ENCODE results near the gene SH3GL2.

The SH3GL2 gene

DNA sequence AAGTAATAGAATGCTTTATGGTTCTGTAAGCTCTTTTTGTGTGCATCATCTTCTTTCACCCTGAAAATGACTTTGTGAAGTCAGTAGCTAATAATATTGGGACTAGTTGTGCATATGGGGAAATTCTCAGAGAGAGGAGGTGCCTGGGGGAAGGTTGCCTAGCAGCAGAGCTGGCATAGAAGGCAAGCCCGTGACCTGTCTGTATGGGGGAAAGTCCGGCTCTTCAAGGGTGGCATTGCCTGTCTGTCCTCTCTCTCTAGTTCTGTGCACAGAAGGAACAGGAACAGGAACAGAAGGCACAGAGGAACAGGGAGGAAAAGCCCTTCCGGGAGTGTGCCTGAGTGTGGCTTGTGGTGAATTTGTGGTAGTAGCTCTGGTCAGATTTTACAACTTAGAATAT lies 33.1 kb downstream of the SH3GL2 start:
- DNase-seq, result no peak

DNA sequence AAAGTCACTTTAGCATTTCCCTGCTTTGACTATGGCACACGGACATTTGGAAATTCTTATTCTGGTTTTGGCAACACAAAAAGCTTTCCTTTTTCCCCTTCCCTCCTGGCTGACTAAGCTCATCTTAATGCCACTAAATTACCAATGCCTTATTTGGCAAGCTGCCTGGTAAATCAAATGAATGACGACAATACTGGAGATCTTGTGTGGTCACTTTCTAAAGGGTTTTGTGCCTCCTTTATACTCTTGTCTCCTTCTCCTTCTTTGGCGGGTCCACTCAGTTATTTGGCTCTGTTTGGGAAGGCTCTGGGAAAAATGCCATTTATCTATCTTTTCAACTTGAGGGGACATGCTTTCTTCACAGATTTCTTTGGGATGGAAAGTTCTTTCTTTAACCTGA lies 34.9 kb downstream of the SH3GL2 start:
- no peak for DNase-seq

DNA sequence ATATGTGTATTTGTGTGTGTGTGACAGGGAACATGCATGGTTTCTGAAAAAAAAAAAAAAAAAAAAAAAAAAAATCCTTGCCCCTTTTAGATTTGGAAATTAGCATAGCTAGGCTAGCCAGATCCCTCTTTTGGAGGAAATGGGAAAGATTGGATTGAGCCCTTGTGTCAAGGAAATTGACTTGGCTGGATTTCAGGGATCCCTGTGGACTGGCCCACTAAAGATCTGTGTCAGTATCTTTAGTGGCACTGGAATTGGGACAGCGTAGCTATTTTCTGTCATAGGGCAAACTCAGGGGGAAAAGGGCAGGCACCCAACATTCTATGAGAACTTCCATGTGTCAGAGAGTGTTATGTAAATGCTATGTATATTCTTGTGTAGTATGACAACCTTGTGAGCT lies 35.4 kb downstream of the SH3GL2 start:
- no peak for DNase-seq

DNA sequence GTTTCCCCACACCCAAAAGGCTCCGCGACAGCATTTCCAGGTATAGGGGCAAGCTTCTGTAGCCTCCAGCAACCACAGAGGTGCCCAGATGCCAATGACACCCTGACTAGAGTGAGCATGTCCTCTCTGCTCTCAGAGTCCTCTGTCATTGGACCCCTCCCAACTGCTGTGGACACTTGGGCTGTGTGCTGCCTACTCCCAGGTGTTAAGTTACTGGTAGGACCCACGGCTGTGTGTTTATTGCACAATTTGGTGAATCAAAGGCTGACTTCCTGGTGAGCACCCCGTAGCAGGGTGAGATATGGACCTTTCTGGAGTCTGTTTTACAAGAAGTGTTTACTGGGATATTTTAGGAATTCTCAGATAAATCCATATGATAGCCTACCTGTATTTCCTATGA lies 36.0 kb downstream of the SH3GL2 start:
- DNase-seq, result no peak

DNA sequence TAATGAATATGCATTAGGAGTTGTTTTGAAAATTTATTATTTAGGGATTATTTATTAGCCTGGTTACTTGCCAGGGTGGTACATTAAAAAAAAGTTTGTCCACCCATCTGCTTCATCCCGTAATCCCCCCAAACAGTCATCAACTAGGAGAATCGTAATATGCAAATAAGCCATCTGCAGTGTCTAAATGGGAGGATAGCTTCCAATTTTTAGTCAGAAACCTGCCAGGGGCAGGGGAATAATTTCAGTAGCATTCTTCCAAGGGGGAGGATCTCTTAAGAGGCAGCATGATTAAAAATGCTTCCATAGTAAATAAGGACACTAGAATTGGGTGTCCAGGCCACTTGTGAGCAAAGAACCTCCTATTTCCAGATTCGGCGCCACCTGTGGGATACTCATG lies 43.3 kb downstream of the SH3GL2 start:
- no peak for DNase-seq

DNA sequence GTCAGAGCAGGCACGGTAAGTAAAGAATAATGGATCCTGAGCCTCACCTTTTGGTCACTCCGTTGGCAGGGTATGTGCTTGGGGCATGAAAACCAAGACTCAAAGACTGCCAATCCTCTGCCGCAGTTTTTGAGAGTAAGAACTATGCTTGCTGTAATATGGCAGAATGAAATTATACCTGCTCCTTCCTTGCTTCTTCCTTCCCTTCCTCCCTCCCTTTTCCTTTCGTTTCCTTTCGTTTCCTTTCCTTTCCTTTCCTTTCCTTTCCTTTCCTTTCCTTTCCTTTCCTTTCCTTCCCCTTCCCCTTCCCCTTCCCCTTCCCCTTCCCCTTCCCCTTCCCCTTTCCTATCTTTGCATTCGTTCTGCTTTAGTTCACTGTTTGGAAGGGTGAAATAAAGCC lies 43.9 kb downstream of the SH3GL2 start:
- no peak for DNase-seq

DNA sequence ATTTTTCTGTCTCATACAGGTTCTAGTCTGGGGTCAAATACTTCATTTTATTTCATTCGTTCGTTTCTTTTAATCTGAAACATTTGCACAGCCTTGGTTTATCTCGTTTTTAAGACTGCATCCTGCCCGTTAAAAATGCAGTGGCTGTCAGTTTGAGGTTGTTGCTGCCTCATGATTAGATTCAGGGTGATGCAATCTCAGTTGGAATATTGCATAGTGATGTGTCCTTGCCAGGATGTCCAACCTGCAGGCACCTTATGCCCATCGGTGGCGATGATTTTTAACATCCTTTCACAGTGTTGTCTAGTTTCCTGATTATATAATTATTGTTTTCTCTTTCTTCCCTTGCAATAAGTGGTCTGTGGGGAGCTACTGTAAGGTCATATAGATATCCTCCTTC lies 45.1 kb downstream of the SH3GL2 start:
- DNase-seq, result no peak

DNA sequence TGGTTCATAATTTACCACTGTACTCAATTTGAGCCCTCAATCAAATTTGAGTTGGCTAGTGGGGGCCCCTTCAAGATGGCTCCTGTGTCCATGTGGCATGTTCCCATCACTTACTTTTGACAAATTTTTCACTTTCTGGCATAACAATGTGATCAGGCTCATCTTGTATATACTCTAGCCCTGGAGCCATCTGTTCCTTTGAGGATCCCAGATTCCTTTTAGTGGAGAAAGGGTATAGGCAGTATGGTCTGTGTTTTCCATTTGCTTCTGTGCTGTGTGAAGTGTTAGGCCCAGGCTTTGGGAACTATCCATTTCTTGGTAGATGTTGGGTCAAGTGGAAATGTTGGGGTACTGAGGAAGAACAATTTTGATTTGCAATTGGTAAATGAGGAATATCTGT lies 45.7 kb downstream of the SH3GL2 start:
- DNase-seq, result no peak

DNA sequence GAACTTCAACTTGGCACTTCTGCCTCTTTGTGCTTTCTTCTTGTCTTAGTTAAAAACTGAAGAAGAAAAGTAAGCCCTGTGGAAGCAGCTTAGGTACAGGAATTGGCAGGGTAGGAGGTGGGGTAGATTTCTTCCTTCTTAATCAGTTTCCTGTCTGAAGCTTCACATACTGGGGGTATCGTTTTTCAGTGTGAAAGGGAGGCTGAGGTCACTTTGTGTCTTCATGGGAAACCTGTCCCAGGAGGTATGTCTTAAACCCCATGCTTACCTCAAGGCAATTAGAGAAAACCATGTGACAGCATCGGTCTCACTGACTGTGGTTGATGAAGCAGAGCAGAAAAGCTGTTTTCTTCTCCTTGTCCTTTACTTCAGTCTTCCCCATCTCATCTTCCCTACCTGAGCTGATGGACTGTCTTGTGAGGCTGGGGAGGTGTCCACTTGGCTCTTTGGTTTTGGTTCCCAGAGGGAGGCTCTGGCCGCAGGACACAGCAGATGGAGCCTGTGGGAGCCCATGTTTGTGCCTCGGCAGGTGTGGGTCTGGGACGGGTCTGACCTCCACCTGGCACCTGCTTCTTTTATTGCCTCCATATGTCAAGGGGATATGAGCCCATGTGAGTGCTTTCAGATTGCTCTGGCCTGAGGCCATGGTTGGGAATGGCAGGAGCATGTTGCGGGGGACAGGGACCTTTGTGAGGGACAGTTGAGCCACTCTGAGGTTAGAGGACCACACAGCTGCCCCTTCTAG lies 47.0 kb downstream of the SH3GL2 start:
- no peak for DNase-seq

DNA sequence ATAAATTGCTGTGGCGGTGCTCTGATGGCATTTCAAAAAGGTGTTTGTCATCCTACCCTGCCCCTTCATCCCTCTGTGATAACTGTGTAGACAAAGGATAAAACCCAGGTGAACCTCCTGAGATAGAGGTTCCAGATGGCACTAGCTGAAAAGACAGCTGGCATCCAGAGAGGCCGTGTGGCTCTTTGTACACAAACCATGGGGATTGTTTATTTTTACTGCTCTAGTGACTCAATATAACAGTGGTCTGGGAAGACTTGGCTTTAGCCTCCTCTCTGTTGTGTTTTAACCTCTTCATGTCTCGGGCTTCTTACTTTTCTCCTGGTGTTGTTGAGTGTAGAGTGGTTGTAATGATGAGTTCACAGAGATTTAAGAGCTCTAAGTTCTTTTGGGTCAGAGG lies 48.8 kb downstream of the SH3GL2 start:
- no peak for DNase-seq

DNA sequence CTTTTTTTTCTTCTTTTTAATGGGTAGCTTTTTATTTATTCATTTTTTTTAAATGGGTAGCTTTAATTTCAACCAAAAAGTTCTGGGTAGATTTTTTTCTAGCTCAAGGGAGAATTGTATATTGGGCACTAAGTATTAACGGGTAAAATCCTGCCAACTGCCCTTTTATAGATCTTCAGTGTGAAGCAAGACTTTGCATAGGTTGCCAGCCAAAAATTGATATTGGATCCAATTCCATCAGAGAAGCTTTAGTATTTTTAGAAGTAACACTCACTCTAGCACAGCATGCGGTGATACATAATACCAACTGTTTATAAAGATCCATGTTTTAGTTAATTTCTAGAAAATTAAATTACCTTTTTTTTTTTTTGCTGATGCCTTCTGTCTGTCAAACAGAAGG lies 49.8 kb downstream of the SH3GL2 start:
- no peak for DNase-seq

DNA sequence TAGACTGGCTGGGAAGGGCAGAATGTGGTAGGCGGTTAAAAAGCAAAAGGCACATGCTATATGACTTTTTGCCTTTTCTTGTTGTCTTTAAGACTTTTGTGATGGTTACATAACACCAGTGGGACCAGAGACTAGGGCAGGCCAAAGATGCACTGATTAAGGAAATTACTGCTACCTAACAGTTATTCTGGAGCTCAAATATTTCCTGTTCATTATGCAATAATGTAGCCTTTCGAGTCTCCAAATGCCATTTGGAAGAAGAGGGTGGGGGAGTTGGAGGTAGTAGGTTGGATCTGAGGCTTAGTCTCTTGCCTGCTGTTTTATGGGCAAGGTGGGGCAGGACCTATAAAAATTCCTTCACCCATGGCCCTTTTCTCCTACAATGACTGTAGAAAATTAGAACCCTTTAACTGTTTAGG lies 51.7 kb downstream of the SH3GL2 start:
- no peak for DNase-seq

DNA sequence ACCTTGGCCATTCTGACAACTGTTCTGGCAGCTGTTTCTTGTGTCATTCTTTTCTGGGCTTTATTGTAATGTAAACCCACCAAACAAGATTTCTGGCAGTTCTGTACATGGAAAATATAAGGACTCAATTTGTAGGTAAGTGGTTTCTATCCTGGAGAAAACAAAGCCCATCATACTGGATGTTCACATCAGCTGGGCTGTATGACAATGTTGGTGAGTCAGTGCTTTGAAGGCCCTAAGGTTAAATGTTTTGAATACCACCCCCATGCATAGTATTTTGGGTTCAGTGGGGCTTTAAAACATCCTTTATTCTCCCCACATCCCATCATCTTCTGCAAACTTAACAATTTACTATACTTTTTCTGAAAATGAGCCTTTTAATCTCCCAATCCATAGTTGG lies 52.5 kb downstream of the SH3GL2 start:
- DNase-seq, result no peak

DNA sequence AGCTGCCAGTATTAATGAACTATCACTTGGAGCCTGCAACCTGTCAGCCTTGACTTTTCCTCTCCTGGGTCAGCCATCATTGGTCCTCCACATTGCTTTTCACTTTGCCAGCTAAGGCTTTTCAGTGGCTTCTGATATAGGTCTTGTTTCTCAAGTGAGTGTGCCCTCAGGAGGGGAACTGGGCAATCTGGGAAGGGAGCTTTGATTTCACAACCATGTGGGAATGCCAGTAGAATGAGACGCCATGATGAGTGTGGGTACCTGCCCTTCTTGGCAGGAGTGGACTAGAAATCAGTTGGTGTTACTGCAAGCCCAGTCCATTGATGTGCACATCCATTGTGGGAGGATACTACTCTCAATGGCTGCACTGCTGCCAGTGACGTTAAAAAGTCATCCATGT lies 54.1 kb downstream of the SH3GL2 start:
- no peak for DNase-seq

DNA sequence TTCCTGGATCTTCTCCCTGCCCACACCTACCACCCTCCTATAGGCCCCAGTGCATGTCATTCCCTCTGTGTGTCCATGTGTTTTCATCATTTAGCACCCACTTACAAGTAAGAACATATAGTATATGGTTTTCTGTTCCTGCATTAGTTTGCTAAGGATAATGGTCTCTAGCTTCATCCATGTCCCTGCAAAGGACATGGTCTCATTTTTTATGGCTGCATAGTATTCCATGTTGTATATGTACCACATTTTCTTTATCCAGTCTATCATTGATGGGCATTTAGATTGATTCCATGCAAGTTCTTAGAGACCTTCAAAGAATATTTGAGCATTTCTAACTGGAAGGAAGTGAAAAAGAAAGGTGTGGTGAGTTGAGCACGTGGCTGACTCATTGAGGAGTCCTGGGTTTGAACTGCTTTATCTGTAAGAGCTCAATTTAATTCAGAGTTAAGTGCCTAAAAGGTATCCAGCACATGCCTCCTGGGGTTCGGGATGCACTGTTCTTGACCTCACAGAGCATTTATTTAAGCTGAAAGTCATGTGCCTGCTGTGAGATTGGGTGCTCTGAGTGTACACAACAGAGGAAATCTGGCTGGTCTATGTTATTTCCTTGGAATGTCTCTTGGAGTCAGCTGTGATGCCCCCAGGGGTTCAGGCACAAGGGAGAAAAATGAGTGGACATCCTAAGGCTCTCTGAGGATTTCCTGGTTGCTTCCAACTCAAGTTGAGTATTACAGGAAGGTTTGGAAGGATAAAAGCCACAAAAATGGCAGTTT lies 56.4 kb downstream of the SH3GL2 start:
- DNase-seq, result no peak

DNA sequence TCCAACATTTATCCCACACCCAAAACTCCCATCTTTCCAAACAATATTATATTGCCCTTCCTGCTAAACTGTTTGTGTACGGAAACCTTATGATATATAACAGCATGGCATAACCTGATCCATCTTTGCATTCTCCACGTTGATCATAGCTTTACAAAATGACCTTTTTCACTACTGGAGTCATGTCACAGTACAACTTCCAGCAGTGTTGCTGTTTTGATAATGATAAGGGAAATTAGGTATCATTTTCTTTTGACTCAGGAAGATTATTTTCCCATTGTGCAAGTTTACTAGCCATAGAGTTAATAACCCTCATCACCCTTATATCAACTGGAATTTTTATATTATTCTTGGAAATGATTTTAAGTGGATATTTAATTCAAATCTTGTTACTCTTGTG lies 57.5 kb downstream of the SH3GL2 start:
- DNase-seq, result no peak

DNA sequence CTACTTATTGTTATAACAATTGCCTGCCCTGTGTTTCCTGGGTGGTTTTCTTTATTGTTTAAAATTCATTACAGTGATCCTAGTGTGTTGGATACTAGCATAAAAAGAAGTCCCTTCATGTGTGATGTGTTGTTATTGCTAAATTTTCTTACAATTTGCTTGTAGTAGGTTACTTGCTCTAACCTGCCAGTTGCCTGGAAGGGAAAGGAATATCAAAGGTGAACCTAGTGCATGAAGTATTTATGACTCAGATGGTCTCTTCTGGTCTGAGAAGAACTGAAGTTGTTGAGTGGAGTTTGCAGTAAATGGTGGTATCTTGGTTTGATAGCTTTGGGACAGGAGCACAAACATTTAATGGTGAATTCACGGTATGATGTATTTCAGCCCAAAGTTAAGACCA lies 58.0 kb downstream of the SH3GL2 start:
- DNase-seq, result no peak

DNA sequence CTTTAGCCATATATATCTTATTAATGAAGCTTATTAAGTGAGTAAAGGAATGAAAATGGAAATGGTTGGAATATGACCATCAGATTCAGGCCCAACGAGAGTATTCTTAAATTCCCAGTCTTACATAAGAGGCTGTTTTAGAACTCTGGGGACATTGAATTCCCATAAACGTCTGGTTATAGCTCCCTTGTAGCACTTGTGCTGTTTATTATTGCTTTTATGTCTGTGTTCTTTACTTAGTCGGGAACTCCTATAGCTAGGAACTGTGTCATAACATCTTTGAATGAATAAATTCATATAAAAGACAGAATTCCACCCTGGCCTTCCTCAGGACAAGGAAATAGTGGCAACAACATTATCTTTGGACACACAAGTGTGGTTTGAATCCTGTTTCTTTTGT lies 58.4 kb downstream of the SH3GL2 start:
- no peak for DNase-seq

DNA sequence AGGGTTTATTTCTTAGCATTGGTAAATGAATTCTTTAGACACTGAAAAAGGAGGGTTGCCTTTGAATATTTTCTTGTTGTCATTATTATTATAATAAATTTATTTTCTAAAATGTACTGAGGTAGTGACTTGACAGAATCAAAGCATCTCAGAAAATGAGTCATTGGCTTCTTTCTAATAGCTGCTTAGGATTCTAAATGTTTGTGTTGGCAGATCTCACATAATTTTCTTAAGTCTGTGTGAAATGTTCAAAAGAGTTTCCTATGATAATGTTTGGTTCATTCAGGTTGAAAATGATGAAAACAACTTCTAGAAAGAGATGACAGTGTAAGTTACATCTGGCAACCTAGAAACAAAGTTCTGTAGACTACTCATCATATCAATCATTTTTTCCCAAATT lies 69.7 kb downstream of the SH3GL2 start:
- no peak for DNase-seq

DNA sequence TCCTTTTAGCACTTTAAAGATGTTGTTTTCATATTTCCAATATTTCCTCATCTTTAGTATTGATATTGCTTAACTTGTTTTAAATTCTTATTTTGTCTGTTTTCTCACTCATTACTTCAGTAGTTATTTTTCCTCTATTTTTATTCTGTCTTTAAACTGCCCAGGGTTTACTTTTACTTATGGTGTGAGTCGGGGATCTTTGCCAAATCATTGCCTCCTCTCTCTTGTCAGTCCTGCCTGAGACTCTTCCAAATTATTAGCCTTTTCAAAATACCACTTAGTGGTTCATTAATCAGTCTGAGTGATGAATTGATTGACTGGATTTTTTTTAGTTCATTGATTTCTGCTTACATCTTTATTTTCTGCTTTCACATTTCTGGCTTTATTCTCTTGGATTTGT lies 72.9 kb downstream of the SH3GL2 start:
- no peak for DNase-seq

DNA sequence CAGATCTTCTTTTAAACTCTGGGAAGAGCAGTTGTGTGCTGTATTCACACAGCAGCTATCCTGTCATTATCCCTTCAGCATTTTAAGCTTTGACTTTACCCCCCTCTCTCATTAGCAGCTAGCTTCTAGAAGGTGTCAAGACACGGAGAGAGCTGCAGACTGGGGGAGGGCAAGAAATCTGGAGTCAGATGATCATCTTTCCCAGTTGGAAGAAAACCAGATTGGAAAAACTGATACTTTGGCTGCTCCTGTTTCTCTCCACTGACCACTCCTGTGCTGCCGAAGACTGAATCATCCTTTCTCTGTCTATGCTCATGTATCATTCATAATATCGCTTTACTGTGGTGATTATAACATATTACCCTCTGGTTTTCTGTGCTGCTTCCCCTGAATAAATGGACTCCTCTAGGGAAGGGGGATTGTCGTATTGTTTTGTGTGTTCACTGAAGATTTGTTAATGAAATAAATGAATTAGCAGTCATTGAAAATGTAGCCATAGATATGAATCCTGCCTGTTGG lies 75.1 kb downstream of the SH3GL2 start:
- no peak for DNase-seq

DNA sequence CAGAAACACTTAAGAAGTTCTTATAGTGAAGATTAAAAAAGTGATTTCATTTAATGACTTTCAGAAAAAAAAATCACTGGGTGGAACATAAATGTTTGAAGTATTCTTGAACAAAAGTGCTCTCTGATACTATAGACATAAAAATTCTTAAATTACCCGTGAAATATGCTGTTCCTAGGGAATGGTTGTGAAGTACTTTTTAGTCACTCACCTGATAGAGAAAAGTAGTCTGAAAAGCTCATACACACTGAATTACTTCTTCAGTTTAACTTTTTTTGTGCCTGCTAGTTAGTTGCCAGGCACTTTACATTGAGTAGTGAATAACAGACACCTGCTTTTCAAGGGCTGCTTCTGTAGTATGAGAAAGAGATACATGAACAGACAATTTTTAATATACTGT lies 78.0 kb downstream of the SH3GL2 start:
- DNase-seq, result no peak

DNA sequence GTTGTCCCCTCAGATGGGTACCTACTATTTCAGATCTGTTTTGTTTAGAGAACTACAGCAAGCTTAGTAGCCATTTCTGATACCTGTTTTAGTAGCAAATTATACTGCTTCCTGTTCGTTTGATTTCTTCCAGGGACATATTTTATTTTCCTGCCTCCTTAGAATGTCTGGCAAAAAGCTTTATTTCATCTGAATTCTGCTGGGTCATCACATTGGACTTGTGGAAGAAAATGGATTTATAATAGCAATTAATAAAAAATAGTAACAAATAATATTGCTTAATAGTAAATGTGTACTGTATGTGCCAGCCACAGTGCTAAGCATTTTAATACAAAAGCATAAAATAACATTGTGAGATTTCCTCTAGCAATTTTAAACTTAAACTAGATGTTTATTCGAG lies 79.4 kb downstream of the SH3GL2 start:
- DNase-seq, result no peak

DNA sequence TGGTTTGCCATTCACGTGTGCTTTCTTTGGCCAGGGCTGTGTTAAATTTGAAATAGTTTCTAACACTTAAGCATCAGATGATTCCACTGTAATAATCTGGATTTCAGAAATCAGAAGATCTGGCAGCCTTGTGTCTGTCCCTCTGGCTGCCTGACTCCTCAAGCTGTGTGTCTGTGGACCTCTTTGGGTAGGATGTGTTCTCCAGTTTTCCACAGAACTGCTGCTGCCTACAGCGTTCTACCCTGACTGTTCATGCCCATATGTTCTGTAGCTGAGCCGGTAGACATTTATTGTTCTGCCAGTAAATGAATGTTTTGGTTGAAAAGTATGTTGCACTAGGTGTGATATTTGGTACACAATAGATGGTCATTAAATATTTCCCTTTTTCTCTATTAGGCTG lies 81.3 kb downstream of the SH3GL2 start:
- DNase-seq, result no peak

DNA sequence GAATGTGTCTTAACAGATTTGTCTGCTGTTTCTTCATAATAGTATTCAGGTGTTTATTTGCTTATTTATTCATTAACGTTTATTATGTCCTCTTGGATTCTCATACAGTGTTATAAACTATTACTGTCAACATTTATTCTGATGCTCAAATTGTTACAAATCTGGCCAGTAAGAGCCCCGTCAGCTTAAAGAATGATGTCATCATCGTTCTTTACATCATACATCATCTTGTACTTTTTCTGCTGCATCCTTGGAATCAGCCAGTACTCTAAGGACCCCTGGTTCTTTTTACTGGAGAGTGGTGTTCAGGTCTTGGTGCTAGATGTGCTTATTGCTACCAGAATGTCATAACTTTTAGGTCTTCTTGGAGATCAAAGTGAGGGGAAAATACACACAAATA lies 86.6 kb downstream of the SH3GL2 start:
- no peak for DNase-seq
